ENCODE results near the gene SPPL2B. TPM values are rescaled to one million over a fixed set of nuclear protein-coding genes. Genes with fewer than 3 reads are reported as not detected.
A peak's percentile ranks its signal among the peaks of the same experiment; 100 is the strongest.

SPPL2B gene
- total and polyA plus RNA-seq, 9 of the 15 experiments (the other 6 are each of a cell fraction or from before 2014, with no cell fraction given) = 0.20 to 81.2 (median 15.1) TPM

DNA sequence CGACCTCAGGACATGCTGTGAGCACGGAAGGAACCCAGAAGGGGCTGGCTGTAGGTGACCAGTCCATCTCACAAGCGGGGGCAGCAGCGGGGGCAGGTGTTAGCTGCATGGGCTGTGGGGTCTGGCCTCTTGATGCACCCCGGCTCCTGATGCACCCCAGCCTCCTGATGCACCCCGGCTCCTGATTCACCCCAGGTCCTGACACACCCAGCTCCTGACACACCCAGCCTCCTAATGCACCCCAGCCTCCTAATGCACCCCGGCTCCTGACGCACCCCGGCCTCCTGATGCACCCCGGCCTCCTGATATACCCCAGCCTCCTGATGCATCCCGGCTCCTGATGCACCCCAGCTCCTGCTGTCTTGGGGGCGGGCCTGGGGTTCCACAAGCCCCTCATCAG is 7.5 kb upstream of the SPPL2B start (continued):
- TF ChIP-seq, protein P1, sequence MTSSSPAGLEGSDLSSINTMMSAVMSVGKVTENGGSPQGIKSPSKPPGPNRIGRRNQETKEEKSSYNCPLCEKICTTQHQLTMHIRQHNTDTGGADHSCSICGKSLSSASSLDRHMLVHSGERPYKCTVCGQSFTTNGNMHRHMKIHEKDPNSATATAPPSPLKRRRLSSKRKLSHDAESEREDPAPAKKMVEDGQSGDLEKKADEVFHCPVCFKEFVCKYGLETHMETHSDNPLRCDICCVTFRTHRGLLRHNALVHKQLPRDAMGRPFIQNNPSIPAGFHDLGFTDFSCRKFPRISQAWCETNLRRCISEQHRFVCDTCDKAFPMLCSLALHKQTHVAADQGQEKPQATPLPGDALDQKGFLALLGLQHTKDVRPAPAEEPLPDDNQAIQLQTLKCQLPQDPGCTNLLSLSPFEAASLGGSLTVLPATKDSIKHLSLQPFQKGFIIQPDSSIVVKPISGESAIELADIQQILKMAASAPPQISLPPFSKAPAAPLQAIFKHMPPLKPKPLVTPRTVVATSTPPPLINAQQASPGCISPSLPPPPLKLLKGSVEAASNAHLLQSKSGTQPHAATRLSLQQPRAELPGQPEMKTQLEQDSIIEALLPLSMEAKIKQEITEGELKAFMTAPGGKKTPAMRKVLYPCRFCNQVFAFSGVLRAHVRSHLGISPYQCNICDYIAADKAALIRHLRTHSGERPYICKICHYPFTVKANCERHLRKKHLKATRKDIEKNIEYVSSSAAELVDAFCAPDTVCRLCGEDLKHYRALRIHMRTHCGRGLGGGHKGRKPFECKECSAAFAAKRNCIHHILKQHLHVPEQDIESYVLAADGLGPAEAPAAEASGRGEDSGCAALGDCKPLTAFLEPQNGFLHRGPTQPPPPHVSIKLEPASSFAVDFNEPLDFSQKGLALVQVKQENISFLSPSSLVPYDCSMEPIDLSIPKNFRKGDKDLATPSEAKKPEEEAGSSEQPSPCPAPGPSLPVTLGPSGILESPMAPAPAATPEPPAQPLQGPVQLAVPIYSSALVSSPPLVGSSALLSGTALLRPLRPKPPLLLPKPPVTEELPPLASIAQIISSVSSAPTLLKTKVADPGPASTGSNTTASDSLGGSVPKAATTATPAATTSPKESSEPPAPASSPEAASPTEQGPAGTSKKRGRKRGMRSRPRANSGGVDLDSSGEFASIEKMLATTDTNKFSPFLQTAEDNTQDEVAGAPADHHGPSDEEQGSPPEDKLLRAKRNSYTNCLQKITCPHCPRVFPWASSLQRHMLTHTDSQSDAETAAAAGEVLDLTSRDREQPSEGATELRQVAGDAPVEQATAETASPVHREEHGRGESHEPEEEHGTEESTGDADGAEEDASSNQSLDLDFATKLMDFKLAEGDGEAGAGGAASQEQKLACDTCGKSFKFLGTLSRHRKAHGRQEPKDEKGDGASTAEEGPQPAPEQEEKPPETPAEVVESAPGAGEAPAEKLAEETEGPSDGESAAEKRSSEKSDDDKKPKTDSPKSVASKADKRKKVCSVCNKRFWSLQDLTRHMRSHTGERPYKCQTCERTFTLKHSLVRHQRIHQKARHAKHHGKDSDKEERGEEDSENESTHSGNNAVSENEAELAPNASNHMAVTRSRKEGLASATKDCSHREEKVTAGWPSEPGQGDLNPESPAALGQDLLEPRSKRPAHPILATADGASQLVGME (CRISPR knock-in tag; IDR thresholded peaks at IDR 0.05) = no peak
- TF ChIP-seq POLR2A (conservative IDR thresholded peaks at IDR 0.05) (peak; percentile 54; the same call in 1 of the 2 replicates), SUPT5H (IDR thresholded peaks at IDR 0.05) (peak; percentile 47; the same call in 1 of the 2 replicates)
- TF ChIP-seq, protein P2, sequence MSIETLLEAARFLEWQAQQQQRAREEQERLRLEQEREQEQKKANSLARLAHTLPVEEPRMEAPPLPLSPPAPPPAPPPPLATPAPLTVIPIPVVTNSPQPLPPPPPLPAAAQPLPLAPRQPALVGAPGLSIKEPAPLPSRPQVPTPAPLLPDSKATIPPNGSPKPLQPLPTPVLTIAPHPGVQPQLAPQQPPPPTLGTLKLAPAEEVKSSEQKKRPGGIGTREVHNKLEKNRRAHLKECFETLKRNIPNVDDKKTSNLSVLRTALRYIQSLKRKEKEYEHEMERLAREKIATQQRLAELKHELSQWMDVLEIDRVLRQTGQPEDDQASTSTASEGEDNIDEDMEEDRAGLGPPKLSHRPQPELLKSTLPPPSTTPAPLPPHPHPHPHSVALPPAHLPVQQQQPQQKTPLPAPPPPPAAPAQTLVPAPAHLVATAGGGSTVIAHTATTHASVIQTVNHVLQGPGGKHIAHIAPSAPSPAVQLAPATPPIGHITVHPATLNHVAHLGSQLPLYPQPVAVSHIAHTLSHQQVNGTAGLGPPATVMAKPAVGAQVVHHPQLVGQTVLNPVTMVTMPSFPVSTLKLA (conservative IDR thresholded peaks at IDR 0.05) = no peak

All from K562 (cell line).